Measurements from ENCODE around the gene BCL10. TPM values are rescaled to one million over a fixed set of nuclear protein-coding genes. Genes with fewer than 3 reads are reported as not detected.

The BCL10 gene
- total RNA-seq, 2 donors from 2014 or later = 108 to 115 TPM

GRCh38 chr1:85237613-85238012 is 38.8 kb downstream of the BCL10 start:
- intact Hi-C loops (cut with DNase I, micrococcal nuclease) = no loop called here

GRCh38 chr1:85230305-85230977 is 46.0 kb downstream of the BCL10 start:
- no peak for DNase-seq
- no peak for ATAC-seq
- intact Hi-C loops (cut with DNase I, micrococcal nuclease) = no loop called here

More at GRCh38 chr1:85237613-85238012, 38.8 kb downstream of the BCL10 start:
- ATAC-seq (no peak), DNase-seq (no peak)

GRCh38 chr1:85229574-85230097 is 46.8 kb downstream of the BCL10 start:
- DNase-seq (peak; percentile 27 to 35), ATAC-seq (peak; percentile 91)
- intact Hi-C loops (cut with DNase I, micrococcal nuclease) = no loop called here

- intact Hi-C loops (cut with DNase I, micrococcal nuclease) = no loop called here
- ATAC-seq = no peak
These were observed 47.5 kb downstream of the BCL10 start for GRCh38 chr1:85228972-85229371.

GRCh38 chr1:85225624-85226380 is 50.6 kb downstream of the BCL10 start:
- ATAC-seq = no peak

More at GRCh38 chr1:85228972-85229371, 47.5 kb downstream of the BCL10 start:
- no peak for DNase-seq

GRCh38 chr1:85224734-85225623 is 51.5 kb downstream of the BCL10 start:
- ATAC-seq = peak; percentile 85
- intact Hi-C loops (cut with DNase I, micrococcal nuclease) = no loop called here
- peak; percentile 64 to 77 for DNase-seq

More at GRCh38 chr1:85225624-85226380, 50.6 kb downstream of the BCL10 start:
- no peak for DNase-seq
- intact Hi-C loops (cut with DNase I, micrococcal nuclease) = no loop called here

- intact Hi-C loops (cut with DNase I, micrococcal nuclease) = no loop called here
- DNase-seq (no peak), ATAC-seq (no peak)
These were observed 52.1 kb downstream of the BCL10 start for GRCh38 chr1:85224295-85224694.

- DNase-seq = no peak
- intact Hi-C loops (cut with DNase I, micrococcal nuclease) = no loop called here
- ATAC-seq = no peak
These were observed 53.1 kb downstream of the BCL10 start for GRCh38 chr1:85223334-85223733.

- intact Hi-C loops (cut with DNase I, micrococcal nuclease) = no loop called here
- ATAC-seq = no peak
- no peak for DNase-seq
These were observed 55.7 kb downstream of the BCL10 start for GRCh38 chr1:85220756-85221201.

GRCh38 chr1:85219853-85220610 is 56.4 kb downstream of the BCL10 start:
- intact Hi-C loops (cut with DNase I, micrococcal nuclease) = no loop called here
- no peak for DNase-seq
- ATAC-seq = no peak

- intact Hi-C loops (cut with DNase I, micrococcal nuclease) = no loop called here
- no peak for ATAC-seq
- no peak for DNase-seq
These were observed 59.7 kb downstream of the BCL10 start for GRCh38 chr1:85216697-85217096.

Other genes with a start within 250 kb of the BCL10 start
- gene MCOLN3, start 228.1 kb downstream of the BCL10 start, total RNA-seq = 1 to 10 TPM; 1.1 to 4.0 TPM
- gene SYDE2, start 75.6 kb downstream of the BCL10 start, total RNA-seq = 10 to 100 TPM in 1 of 2 donors, 1 to 10 TPM in 1; 7.2 to 10.9 TPM
- gene C1orf52, start 17.0 kb downstream of the BCL10 start, total RNA-seq = 10 to 100 TPM; 17.4 to 20.3 TPM
- 10 to 100 TPM; 88.5 to 93.0 TPM for gene DDAH1, start 188.5 kb upstream of the BCL10 start, total RNA-seq

All from left colon (tissue), 2 donors.